Kidney (tissue), 14 donors: ENCODE measurements around the gene SNX27. TPM values are rescaled to one million over a fixed set of nuclear protein-coding genes. Genes with fewer than 3 reads are reported as not detected.

Source experiments
- DNase-seq, 5 donors: peaks; one replicate each; pipeline ENCODE4 v3.0.0-alpha.2; 2013 to 2020
- FAIRE-seq: peaks from 2 replicates; lab custom pipeline; 2012; peaks lifted over from hg19 to GRCh38; lab: Jason Lieb, UNC
- H3K27ac ChIP-seq, 2 donors: one replicate each; pipeline ENCODE4 v1.7.0; 2013; ENCODE audit warnings: low read depth in 2 of 2, low read length in 2 of 2, inconsistent platforms in 1 of 2
- H3K27me3 ChIP-seq: one replicate; pipeline ENCODE4 v1.7.1; 2013; ENCODE audit warnings: low read length, inconsistent platforms; ENCODE audit not compliant: control insufficient read depth, insufficient read depth
- H3K36me3 ChIP-seq, 3 donors: one replicate each; pipeline versions ENCODE4 v1.7.0 to v1.7.1; 2013; ENCODE audit warnings: low read length in 3 of 3, control low read depth in 1 of 3, inconsistent platforms in 1 of 3; ENCODE audit not compliant: insufficient read depth in 3 of 3, control insufficient read depth in 2 of 3
- H3K4me1 ChIP-seq, 3 donors: one replicate each; pipeline versions ENCODE4 v1.7.0 to v1.7.1; 2013; ENCODE audit warnings: low read length in 3 of 3, inconsistent platforms in 1 of 3, low read depth in 1 of 3; ENCODE audit not compliant: control insufficient read depth in 2 of 3, insufficient read depth in 2 of 3
- H3K4me3 ChIP-seq, 3 donors: one replicate each; pipeline versions ENCODE4 v1.7.0 to v1.8.1; 2013; ENCODE audit warnings: low read length in 3 of 3, control low read depth in 1 of 3, inconsistent platforms in 1 of 3
- H3K9ac ChIP-seq, 3 donors: one replicate each; pipeline versions ENCODE4 v1.7.0 to v1.7.1; 2013; ENCODE audit warnings: low read length in 3 of 3, control low read depth in 1 of 3, inconsistent platforms in 1 of 3
- H3K9me3 ChIP-seq, 3 donors: one replicate each; pipeline versions ENCODE4 v1.7.0 to v1.7.1; 2013; ENCODE audit warnings: low read length in 3 of 3, control low read depth in 1 of 3, inconsistent platforms in 1 of 3; ENCODE audit not compliant: control insufficient read depth in 2 of 3, insufficient read depth in 1 of 3
- CTCF ChIP-seq: IDR thresholded peaks from 3 replicates; pipeline ENCODE4 v1.5.1; 2012; ENCODE audit warnings: mild to moderate bottlenecking, moderate library complexity, borderline replicate concordance; ENCODE audit not compliant: insufficient read depth; ENCODE audit errors: extremely low read depth
- intact Hi-C: fragments of 100-400 bp; cut with DNase I; formaldehyde crosslinking; loops from one replicate; pipeline ENCODE4 v1.11.1; 2022
- polyA plus RNA-seq: library from polyadenylated mRNA; stranded (reverse); fragments of 350-450 nt; fragmentation: Illumina TruSeq; extraction: RNeasy Lipid Tissue Mini Kit (QIAGEN cat#74804); gene quantifications from one replicate; pipeline ENCODE4 v1.2.3, GENCODE V29; 2014; ENCODE audit warnings: low read depth, low replicate concordance; ENCODE audit not compliant: insufficient read depth
- total RNA-seq: library from RNA; stranded (reverse); fragmentation: NEBNext Ultra II Directional; extraction: Animal tissue kit (Norgen Biotek cat#: 25700); gene quantifications from one replicate; pipeline ENCODE4 v1.2.1, GENCODE V29; 2021
- donor health status: control.
- donor health status: control.
- donor health status: control.
- donor health status: control.
- donor health status: control.
- donor health status: DM: yes; HTN: yes; CAD: no.
- donor health status: Normal renal cell carcinoma (clear cell type).

The SNX27 gene
- total and polyA plus RNA-seq, 2 donors from 2014 or later = 13.5 to 46.3 TPM

GRCh38 chr1:151612501-151613281, 841 bp downstream of the SNX27 start:
- Histone ChIP-seq H3K9ac (peak overlapping the region; percentile 63 to 84 (median 73)), H3K27me3 (no peaks in the 10 kb centered on the region), H3K4me1 (peaks cover 0 to 11% (median 9%) of the 10 kb centered on the region in 3 donors), H3K36me3 (no peaks in the 10 kb centered on the region), H3K27ac (peak overlapping the region; percentile 76 to 88), H3K4me3 (peak overlapping the region; percentile 85 to 94 (median 93)), H3K9me3 (no peaks in the 10 kb centered on the region)
- TF ChIP-seq CTCF = no peak
- intact Hi-C loops = no loop called here
- no peak for FAIRE-seq
- peak; percentile 33 to 83 (median 61) for DNase-seq

- H3K9me3 ChIP-seq = no peaks in the 10 kb centered on the region
- DNase-seq (peak in 3 of 5 donors; percentile 30 to 42 (median 30)), FAIRE-seq (no peak)
- TF ChIP-seq CTCF = no peak
- peaks cover 0 to 11% (median 9%) of the 10 kb centered on the region in 3 donors for H3K4me1 ChIP-seq
- H3K9ac ChIP-seq = peak overlapping the region; percentile 63 to 84 (median 73)
- peak overlapping the region; percentile 85 to 94 (median 93) for H3K4me3 ChIP-seq
- H3K27me3 ChIP-seq = no peaks in the 10 kb centered on the region
- H3K36me3 ChIP-seq = no peaks in the 10 kb centered on the region
- H3K27ac ChIP-seq = peak overlapping the region in 1 of 2 donors; percentile 88
- intact Hi-C loops = no loop called here
Observed at GRCh38 chr1:151613282-151613780, 1.5 kb downstream of the SNX27 start.

- intact Hi-C loops = no loop called here
- peaks cover 0 to 16% (median 15%) of the 10 kb centered on the region in 3 donors for H3K4me1 ChIP-seq
- H3K27ac ChIP-seq = no peak overlapping the region
- no peak for FAIRE-seq
- no peaks in the 10 kb centered on the region for H3K36me3 ChIP-seq
- no peaks in the 10 kb centered on the region for H3K9me3 ChIP-seq
- no peak overlapping the region for H3K4me3 ChIP-seq
- H3K9ac ChIP-seq = no peak overlapping the region
- no peaks in the 10 kb centered on the region for H3K27me3 ChIP-seq
- no peak for DNase-seq
- no peak for TF ChIP-seq CTCF
Observed at GRCh38 chr1:151615711-151616504, 4.1 kb downstream of the SNX27 start.
